DOHH2 (cell line): ENCODE data around the gene HDAC4.

Source experiments
- H3F3A ChIP-seq: fragments of 200-600 bp; sonication (generic), shearing (Covaris generic); 2 replicates; pipeline ENCODE4 v1.6.0; 2016; ENCODE audit warnings: antibody characterized with exemption, mild to moderate bottlenecking; ENCODE audit not compliant: control insufficient read depth, insufficient read depth
- H3K27ac ChIP-seq: fragments of 200-600 bp; sonication (generic); 2 replicates; pipeline ENCODE4 v1.5.1; 2014; ENCODE audit warnings: low read depth, mild to moderate bottlenecking, low read length, moderate library complexity
- H3K27me3 ChIP-seq: fragments of 200-600 bp; sonication (generic); 2 replicates; pipeline ENCODE4 v1.6.1; 2014; ENCODE audit warnings: mild to moderate bottlenecking, low read length, mixed read lengths; ENCODE audit not compliant: control insufficient read depth
- H3K36me3 ChIP-seq: fragments of 200-600 bp; sonication (generic); 2 replicates; pipeline ENCODE4 v1.6.1; 2014; ENCODE audit warnings: mild to moderate bottlenecking, low read length, moderate library complexity, mixed read lengths; ENCODE audit not compliant: control insufficient read depth
- H3K4me1 ChIP-seq: fragments of 200-600 bp; sonication (generic); 2 replicates; pipeline ENCODE4 v1.6.1; 2014; ENCODE audit warnings: mild to moderate bottlenecking, low read length, mixed read lengths; ENCODE audit not compliant: control insufficient read depth
- H3K4me2 ChIP-seq: fragments of 200-600 bp; sonication (generic); 2 replicates; pipeline ENCODE4 v1.6.0; 2014; ENCODE audit warnings: mild to moderate bottlenecking, low read length, moderate library complexity
- H3K4me3 ChIP-seq: fragments of 200-600 bp; sonication (generic); 2 replicates; pipeline ENCODE4 v1.5.1; 2014; ENCODE audit warnings: mild to moderate bottlenecking, low read length, mixed read lengths
- H3K79me2 ChIP-seq: fragments of 200-600 bp; sonication (generic); 2 replicates; pipeline ENCODE4 v1.6.1; 2014; ENCODE audit warnings: mild to moderate bottlenecking, low read length, mixed read lengths; ENCODE audit not compliant: control insufficient read depth
- H3K9me2 ChIP-seq: fragments of 200-600 bp; sonication (generic); replicated peaks from 2 replicates; pipeline ENCODE4 v1.6.1; 2014; ENCODE audit warnings: mild to moderate bottlenecking, low read length, mixed read lengths; ENCODE audit not compliant: control insufficient read depth
- H3K9me3 ChIP-seq: fragments of 200-600 bp; sonication (generic); 2 replicates; pipeline ENCODE4 v1.6.1; 2014; ENCODE audit warnings: antibody characterized with exemption, low read length, mixed read lengths; ENCODE audit not compliant: control insufficient read depth, insufficient read depth
- H4K20me1 ChIP-seq: fragments of 200-600 bp; sonication (generic); 2 replicates; pipeline ENCODE4 v1.6.0; 2014; ENCODE audit warnings: low read depth, mild to moderate bottlenecking, antibody characterized with exemption, low read length, moderate library complexity; ENCODE audit not compliant: control insufficient read depth, insufficient read depth
- EZH2phosphoT487 ChIP-seq: fragments of 200-600 bp; sonication (generic); IDR thresholded peaks from 2 replicates; pipeline ENCODE4 v1.6.1; 2017; ENCODE audit warnings: borderline replicate concordance, mild to moderate bottlenecking, antibody characterized with exemption, low read length, moderate library complexity, mixed read lengths
- TF ChIP-seq, protein P1 (sequence below): fragments of 200-600 bp; sonication (generic); IDR thresholded peaks from one replicate; pipeline ENCODE4 v1.5.1; 2014; ENCODE audit warnings: antibody characterized with exemption, mild to moderate bottlenecking, low read depth, low read length; ENCODE audit not compliant: poor library complexity, severe bottlenecking

The HDAC4 gene

DNA sequence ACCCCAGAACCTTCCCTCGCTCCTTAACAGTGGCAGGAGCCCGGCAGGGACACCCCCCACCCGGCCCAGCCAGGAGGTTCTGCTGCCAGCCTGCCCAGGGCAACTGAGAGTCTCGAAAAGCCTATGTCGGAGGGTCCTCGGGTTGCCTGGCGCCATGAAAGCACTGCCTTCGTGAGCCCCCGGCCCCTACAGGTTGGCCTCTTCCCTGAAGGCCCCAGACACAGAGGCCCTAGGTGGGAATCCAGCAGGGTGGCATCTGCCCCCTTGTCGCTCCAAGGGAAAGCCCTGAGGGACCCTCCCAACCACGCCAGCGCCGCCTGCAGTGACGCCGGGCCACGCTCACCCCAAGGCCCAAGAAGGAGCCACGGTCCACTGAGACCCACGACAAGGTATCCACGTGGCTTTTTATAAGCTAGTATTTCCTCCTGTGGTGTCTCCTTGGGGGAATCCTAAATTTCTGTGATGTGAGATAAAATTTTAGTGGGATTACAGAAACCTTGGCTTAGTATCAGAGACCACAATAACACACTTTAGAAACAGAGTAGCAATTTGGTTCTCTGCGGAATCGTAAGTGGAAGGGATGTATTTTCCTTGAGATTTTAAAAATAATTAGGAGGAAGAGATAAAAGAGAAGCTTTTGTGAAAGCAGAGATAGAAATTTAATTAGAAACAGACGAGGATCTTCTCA lies 138.9 kb downstream of the HDAC4 start:
- Histone ChIP-seq H3K4me3 (no peak overlapping the region), H3F3A (no peaks in the 10 kb centered on the region), H3K4me2 (no peak overlapping the region), H3K36me3 (no peaks in the 10 kb centered on the region), H3K4me1 (peaks cover 35% of the 10 kb centered on the region), H3K79me2 (peaks cover 4% of the 10 kb centered on the region; the same call in 1 of the 2 replicates), H3K27ac (no peak overlapping the region), H3K27me3 (peaks cover 45% of the 10 kb centered on the region), H3K9me2 (no peaks in the 10 kb centered on the region), H3K9me3 (no peaks in the 10 kb centered on the region), H4K20me1 (peaks cover 35% of the 10 kb centered on the region)
- TF ChIP-seq, protein P1, sequence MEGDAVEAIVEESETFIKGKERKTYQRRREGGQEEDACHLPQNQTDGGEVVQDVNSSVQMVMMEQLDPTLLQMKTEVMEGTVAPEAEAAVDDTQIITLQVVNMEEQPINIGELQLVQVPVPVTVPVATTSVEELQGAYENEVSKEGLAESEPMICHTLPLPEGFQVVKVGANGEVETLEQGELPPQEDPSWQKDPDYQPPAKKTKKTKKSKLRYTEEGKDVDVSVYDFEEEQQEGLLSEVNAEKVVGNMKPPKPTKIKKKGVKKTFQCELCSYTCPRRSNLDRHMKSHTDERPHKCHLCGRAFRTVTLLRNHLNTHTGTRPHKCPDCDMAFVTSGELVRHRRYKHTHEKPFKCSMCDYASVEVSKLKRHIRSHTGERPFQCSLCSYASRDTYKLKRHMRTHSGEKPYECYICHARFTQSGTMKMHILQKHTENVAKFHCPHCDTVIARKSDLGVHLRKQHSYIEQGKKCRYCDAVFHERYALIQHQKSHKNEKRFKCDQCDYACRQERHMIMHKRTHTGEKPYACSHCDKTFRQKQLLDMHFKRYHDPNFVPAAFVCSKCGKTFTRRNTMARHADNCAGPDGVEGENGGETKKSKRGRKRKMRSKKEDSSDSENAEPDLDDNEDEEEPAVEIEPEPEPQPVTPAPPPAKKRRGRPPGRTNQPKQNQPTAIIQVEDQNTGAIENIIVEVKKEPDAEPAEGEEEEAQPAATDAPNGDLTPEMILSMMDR = no peak
- no peak for TF ChIP-seq EZH2phosphoT487

DNA sequence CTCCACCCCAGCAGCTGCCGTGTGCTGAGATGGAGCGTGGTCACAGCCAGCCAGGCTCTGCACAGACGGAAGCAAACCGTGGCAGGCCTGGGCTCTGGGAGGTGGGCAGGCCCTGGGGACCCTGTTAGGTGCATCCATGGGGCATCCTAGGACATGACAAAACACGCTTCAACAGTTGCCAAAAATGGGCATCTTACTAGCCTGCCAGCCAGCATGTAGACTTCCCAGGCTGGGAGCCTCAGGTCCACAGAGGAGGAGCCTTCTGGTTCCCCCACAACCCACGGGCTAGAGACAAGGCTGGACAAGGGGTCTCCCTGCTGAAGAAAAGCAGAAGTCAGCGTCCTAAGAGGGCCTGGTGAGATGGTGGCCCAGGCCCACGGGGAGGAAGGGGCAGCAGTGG lies 139.5 kb downstream of the HDAC4 start:
- H3K27ac ChIP-seq = no peak overlapping the region
- H3K4me1 ChIP-seq = peaks cover 30% of the 10 kb centered on the region
- H3K9me2 ChIP-seq = no peaks in the 10 kb centered on the region
- no peaks in the 10 kb centered on the region for H3K36me3 ChIP-seq
- no peak for TF ChIP-seq EZH2phosphoT487
- TF ChIP-seq, protein P1 = no peak
- no peak overlapping the region for H3K4me2 ChIP-seq
- no peaks in the 10 kb centered on the region for H3K9me3 ChIP-seq
- no peaks in the 10 kb centered on the region for H3F3A ChIP-seq
- H3K27me3 ChIP-seq = peaks cover 43% of the 10 kb centered on the region
- peaks cover 33% of the 10 kb centered on the region for H4K20me1 ChIP-seq
- H3K79me2 ChIP-seq = peaks cover 2% of the 10 kb centered on the region; the same call in 1 of the 2 replicates
- H3K4me3 ChIP-seq = no peak overlapping the region

DNA sequence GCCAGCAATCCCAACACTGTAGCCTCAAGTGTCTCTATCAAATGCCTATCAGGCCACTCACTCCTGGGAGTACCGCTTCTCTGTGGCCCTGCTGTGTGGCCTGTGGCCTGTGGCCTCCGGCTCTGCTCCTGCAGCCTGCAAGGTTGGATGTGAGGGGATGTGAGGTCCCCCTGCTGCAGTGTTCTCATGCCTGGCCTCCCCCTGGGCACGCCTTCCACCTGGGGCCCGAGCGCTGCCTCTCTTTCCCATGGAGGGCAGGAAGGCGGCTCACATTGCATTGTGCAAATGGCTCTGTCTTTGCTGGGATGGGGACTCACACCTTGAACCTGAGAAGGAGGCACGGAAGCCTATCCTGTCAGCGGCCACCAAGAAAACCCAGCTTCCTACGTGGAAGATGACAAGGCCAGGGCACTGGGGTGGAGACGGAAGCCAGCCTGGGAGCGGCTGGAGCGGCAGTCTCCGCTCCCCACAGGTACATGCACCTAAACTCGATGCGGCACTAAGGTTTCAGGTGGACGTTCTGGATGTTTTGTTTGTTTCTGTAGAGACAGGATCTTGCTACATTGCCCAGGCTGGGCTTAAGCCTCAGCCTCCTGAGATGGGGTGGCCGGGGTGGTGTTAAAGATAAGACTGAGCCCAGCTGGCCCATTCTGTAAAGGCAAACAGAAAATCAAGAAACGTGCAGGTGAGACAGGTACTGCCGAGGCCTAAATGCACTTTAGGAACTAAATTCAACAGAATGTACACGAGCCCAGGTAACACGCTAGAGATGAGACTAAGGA lies 140.1 kb downstream of the HDAC4 start:
- Histone ChIP-seq H4K20me1 (peaks cover 29% of the 10 kb centered on the region), H3K4me1 (peaks cover 32% of the 10 kb centered on the region), H3F3A (no peaks in the 10 kb centered on the region), H3K9me3 (no peaks in the 10 kb centered on the region), H3K27ac (no peak overlapping the region), H3K27me3 (peaks cover 43% of the 10 kb centered on the region), H3K4me2 (no peak overlapping the region), H3K79me2 (no peaks in the 10 kb centered on the region), H3K36me3 (no peaks in the 10 kb centered on the region), H3K9me2 (no peaks in the 10 kb centered on the region), H3K4me3 (no peak overlapping the region)
- TF ChIP-seq, protein P1 = no peak
- no peak for TF ChIP-seq EZH2phosphoT487
